Astrocyte (in vitro differentiated cells and primary cell): ENCODE data around the gene SAG. TPM values are rescaled to one million over a fixed set of nuclear protein-coding genes. Genes with fewer than 3 reads are reported as not detected.

Experiments used
- DNase-seq: peaks from one replicate; pipeline ENCODE4 v3.0.0-alpha.2; 2010; ENCODE audit warnings: low read depth
- FAIRE-seq: peaks from 2 replicates; lab custom pipeline; 2011; peaks lifted over from hg19 to GRCh38; lab: Jason Lieb, UNC
- H2AFZ ChIP-seq: 2 replicates; pipeline ENCODE4 v1.6.0; 2012; ENCODE audit warnings: low read depth, low read length, inconsistent platforms
- H3K27ac ChIP-seq: 2 replicates; pipeline ENCODE4 v1.5.1; 2011; ENCODE audit warnings: low read depth, low read length, inconsistent platforms
- H3K27me3 ChIP-seq: 2 replicates; pipeline ENCODE4 v1.6.0; 2011; ENCODE audit warnings: low read length, inconsistent platforms; ENCODE audit not compliant: insufficient read depth
- H3K36me3 ChIP-seq: 2 replicates; pipeline ENCODE4 v1.5.1; 2011; ENCODE audit warnings: low read length, inconsistent platforms; ENCODE audit not compliant: insufficient read depth
- H3K4me1 ChIP-seq: 2 replicates; pipeline ENCODE4 v1.5.1; 2011; ENCODE audit warnings: low read length, inconsistent platforms; ENCODE audit not compliant: insufficient read depth
- H3K4me2 ChIP-seq: 2 replicates; pipeline ENCODE4 v1.6.0; 2012; ENCODE audit warnings: low read length, inconsistent platforms
- H3K4me3 ChIP-seq: 2 replicates; pipeline ENCODE4 v1.5.1; 2011; ENCODE audit warnings: low read depth, mild to moderate bottlenecking, low read length, inconsistent platforms; ENCODE audit not compliant: insufficient read depth
- H3K79me2 ChIP-seq: 2 replicates; pipeline ENCODE4 v1.6.0; 2012; ENCODE audit warnings: mild to moderate bottlenecking, low read length, inconsistent platforms; ENCODE audit not compliant: insufficient read depth
- H3K9ac ChIP-seq: 2 replicates; pipeline ENCODE4 v1.6.0; 2012; ENCODE audit warnings: mild to moderate bottlenecking, low read length, inconsistent platforms
- H3K9me3 ChIP-seq: 2 replicates; pipeline ENCODE4 v1.5.1; 2012; ENCODE audit warnings: low read depth, mild to moderate bottlenecking, low read length, inconsistent platforms; ENCODE audit not compliant: insufficient read depth
- H4K20me1 ChIP-seq: 2 replicates; pipeline ENCODE4 v1.6.0; 2012; ENCODE audit warnings: low read length, inconsistent platforms; ENCODE audit not compliant: insufficient read depth
- H3K27ac Mint-ChIP-seq: one replicate; pipeline ENCODE4 v1.8.0; 2021; ENCODE audit warnings: mild to moderate bottlenecking, mixed read lengths; ENCODE audit not compliant: unreplicated experiment
- H3K27me3 Mint-ChIP-seq: one replicate; pipeline ENCODE4 v1.8.0; 2021; ENCODE audit warnings: low read depth, mixed read lengths; ENCODE audit not compliant: unreplicated experiment
- H3K36me3 Mint-ChIP-seq: one replicate; pipeline ENCODE4 v1.8.0; 2021; ENCODE audit warnings: low read depth, mixed read lengths; ENCODE audit not compliant: unreplicated experiment
- H3K4me1 Mint-ChIP-seq: one replicate; pipeline ENCODE4 v1.8.0; 2021; ENCODE audit warnings: low read depth, mixed read lengths; ENCODE audit not compliant: unreplicated experiment
- H3K4me3 Mint-ChIP-seq: one replicate; pipeline ENCODE4 v1.8.0; 2021; ENCODE audit warnings: mild to moderate bottlenecking, moderate library complexity, mixed read lengths; ENCODE audit not compliant: unreplicated experiment
- H3K9me3 Mint-ChIP-seq: one replicate; pipeline ENCODE4 v1.8.0; 2021; ENCODE audit warnings: mild to moderate bottlenecking, mixed read lengths; ENCODE audit not compliant: unreplicated experiment
- CTCF ChIP-seq: IDR thresholded peaks from 2 replicates; pipeline ENCODE4 v1.5.1; 2011; ENCODE audit warnings: low read depth, mild to moderate bottlenecking, inconsistent platforms, low read length, moderate library complexity; ENCODE audit not compliant: insufficient read depth
- EZH2 ChIP-seq: IDR thresholded peaks from 2 replicates; pipeline ENCODE4 v1.6.1; 2012; ENCODE audit warnings: mild to moderate bottlenecking, low read length, inconsistent platforms; ENCODE audit not compliant: insufficient read depth
- total RNA-seq: library from RNA; stranded (reverse); gene quantifications from 2 replicates; pipeline ENCODE4 v1.2.1, GENCODE V29; 2021

SAG gene
- total RNA-seq, 1 donor from 2014 or later, result not detected

- Histone ChIP-seq H3K9me3 (no peaks in the 10 kb centered on the region), H3K27ac (no peak overlapping the region), H4K20me1 (no peaks in the 10 kb centered on the region), H3K4me1 (no peaks in the 10 kb centered on the region), H3K36me3 (no peaks in the 10 kb centered on the region), H2AFZ (no peak overlapping the region), H3K9ac (no peak overlapping the region), H3K27me3 (peaks cover 11% of the 10 kb centered on the region), H3K4me2 (no peak overlapping the region), H3K79me2 (no peaks in the 10 kb centered on the region), H3K4me3 (no peak overlapping the region)
- TF ChIP-seq EZH2 (no peak), CTCF (no peak)
- no peaks in the 10 kb centered on the region for H3K9me3 Mint-ChIP-seq
- no peak overlapping the region for H3K27ac Mint-ChIP-seq
- no peaks in the 10 kb centered on the region for H3K4me1 Mint-ChIP-seq
- no peaks in the 10 kb centered on the region for H3K36me3 Mint-ChIP-seq
- no peak for FAIRE-seq
- DNase-seq, result no peak
- H3K27me3 Mint-ChIP-seq, result peaks cover 40% of the 10 kb centered on the region
- H3K4me3 Mint-ChIP-seq, result no peak overlapping the region
Observed at GRCh38 chr2:233338046-233338445, 30.4 kb downstream of the SAG start.

GRCh38 chr2:233338812-233339368 lies 31.3 kb downstream of the SAG start:
- Histone ChIP-seq H3K79me2 (no peaks in the 10 kb centered on the region), H3K4me2 (no peak overlapping the region), H3K9me3 (no peaks in the 10 kb centered on the region), H2AFZ (no peak overlapping the region), H3K36me3 (no peaks in the 10 kb centered on the region), H3K4me3 (no peak overlapping the region), H3K27me3 (peaks cover 8% of the 10 kb centered on the region), H3K4me1 (no peaks in the 10 kb centered on the region), H4K20me1 (no peaks in the 10 kb centered on the region), H3K27ac (no peak overlapping the region), H3K9ac (no peak overlapping the region)
- H3K36me3 Mint-ChIP-seq, result no peaks in the 10 kb centered on the region
- DNase-seq (no peak), FAIRE-seq (no peak)
- peaks cover 38% of the 10 kb centered on the region for H3K27me3 Mint-ChIP-seq
- no peak overlapping the region for H3K27ac Mint-ChIP-seq
- TF ChIP-seq CTCF (no peak), EZH2 (no peak)
- no peaks in the 10 kb centered on the region for H3K9me3 Mint-ChIP-seq
- no peak overlapping the region for H3K4me3 Mint-ChIP-seq
- no peaks in the 10 kb centered on the region for H3K4me1 Mint-ChIP-seq

- TF ChIP-seq CTCF (no peak), EZH2 (no peak)
- H3K4me2 ChIP-seq, result no peak overlapping the region
- H3K27me3 Mint-ChIP-seq, result peaks cover 32% of the 10 kb centered on the region
- no peaks in the 10 kb centered on the region for H4K20me1 ChIP-seq
- H3K27ac ChIP-seq, result no peak overlapping the region
- no peak overlapping the region for H3K27ac Mint-ChIP-seq
- no peak overlapping the region for H3K9ac ChIP-seq
- no peaks in the 10 kb centered on the region for H3K4me1 Mint-ChIP-seq
- peaks cover 8% of the 10 kb centered on the region for H3K27me3 ChIP-seq
- FAIRE-seq, result no peak
- no peaks in the 10 kb centered on the region for H3K36me3 ChIP-seq
- no peaks in the 10 kb centered on the region for H3K9me3 ChIP-seq
- H3K4me1 ChIP-seq, result no peaks in the 10 kb centered on the region
- no peak overlapping the region for H3K4me3 ChIP-seq
- H3K36me3 Mint-ChIP-seq, result no peaks in the 10 kb centered on the region
- no peak overlapping the region for H2AFZ ChIP-seq
- no peak for DNase-seq
- H3K79me2 ChIP-seq, result no peaks in the 10 kb centered on the region
- no peak overlapping the region for H3K4me3 Mint-ChIP-seq
- no peaks in the 10 kb centered on the region for H3K9me3 Mint-ChIP-seq
Observed at GRCh38 chr2:233339427-233339826, 31.8 kb downstream of the SAG start.
